ENCODE data around the gene MTHFD1.

- TF ChIP-seq POLR2A (IDR thresholded peaks at IDR 0.05; ENCODE audit: low read depth), result no peak
- no peak for TF ChIP-seq CTCF (IDR thresholded peaks at IDR 0.05)
- no peak for TF ChIP-seq POLR2AphosphoS5 (IDR thresholded peaks at IDR 0.05)
Observed at GRCh38 chr14:64491637-64492036, 103.5 kb downstream of the MTHFD1 start.
